ENCODE results near the gene HPSE2.

DNA sequence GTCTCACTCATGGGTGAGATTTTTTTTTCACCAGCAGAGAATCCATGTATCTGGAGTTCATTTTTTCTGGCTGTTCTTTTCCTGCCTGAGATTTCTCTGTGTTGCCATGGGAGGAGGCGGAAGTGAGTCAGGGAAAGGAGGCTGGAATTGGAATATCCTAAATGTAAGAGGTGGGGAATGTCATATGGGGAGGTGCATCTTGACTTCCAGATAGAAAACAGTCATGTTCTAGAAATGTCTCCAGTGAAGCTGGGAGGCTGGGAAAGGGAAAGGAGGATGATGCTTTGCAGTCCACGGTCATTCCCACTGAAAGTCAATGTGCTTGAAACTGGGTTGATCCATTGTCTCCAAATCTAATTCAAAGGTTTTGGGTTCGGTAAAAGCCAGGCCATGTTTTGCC, 749.2 kb downstream of the HPSE2 start:
- no peak for TF ChIP-seq EZH2 (IDR thresholded peaks at IDR 0.05; ENCODE audit: borderline replicate concordance, low read depth, low read length, severe bottlenecking)
- TF ChIP-seq, protein P1, sequence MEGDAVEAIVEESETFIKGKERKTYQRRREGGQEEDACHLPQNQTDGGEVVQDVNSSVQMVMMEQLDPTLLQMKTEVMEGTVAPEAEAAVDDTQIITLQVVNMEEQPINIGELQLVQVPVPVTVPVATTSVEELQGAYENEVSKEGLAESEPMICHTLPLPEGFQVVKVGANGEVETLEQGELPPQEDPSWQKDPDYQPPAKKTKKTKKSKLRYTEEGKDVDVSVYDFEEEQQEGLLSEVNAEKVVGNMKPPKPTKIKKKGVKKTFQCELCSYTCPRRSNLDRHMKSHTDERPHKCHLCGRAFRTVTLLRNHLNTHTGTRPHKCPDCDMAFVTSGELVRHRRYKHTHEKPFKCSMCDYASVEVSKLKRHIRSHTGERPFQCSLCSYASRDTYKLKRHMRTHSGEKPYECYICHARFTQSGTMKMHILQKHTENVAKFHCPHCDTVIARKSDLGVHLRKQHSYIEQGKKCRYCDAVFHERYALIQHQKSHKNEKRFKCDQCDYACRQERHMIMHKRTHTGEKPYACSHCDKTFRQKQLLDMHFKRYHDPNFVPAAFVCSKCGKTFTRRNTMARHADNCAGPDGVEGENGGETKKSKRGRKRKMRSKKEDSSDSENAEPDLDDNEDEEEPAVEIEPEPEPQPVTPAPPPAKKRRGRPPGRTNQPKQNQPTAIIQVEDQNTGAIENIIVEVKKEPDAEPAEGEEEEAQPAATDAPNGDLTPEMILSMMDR (IDR thresholded peaks at IDR 0.05; ENCODE audit: borderline replicate concordance, extremely low read depth, low read length, poor library complexity, severe bottlenecking), result no peak

All from DND-41 (cell line).